K562 (cell line): ENCODE results near the gene LIMS2. TPM values are rescaled to one million over a fixed set of nuclear protein-coding genes. Genes with fewer than 3 reads are reported as not detected.

Experiments used
- ADNP ChIP-seq: fragments of 200-800 bp; sonication (Bioruptor generic); IDR thresholded peaks from 2 replicates; pipeline ENCODE4 v1.6.1; 2016; ENCODE audit warnings: missing genetic modification characterization, missing compliant biosample characterization
- ATF7 ChIP-seq: fragments of 450-650 bp; IDR thresholded peaks from 2 replicates; pipeline ENCODE4 v1.7.1; 2014; ENCODE audit warnings: mild to moderate bottlenecking, moderate library complexity
- BCOR ChIP-seq: fragments of 450-650 bp; IDR thresholded peaks from 2 replicates; pipeline ENCODE4 v1.6.1; 2016
- CBX8 ChIP-seq: fragments of 200-600 bp; sonication (generic); IDR thresholded peaks from 2 replicates; pipeline ENCODE4 v1.6.1; 2012; ENCODE audit warnings: borderline replicate concordance, mixed run types, low read depth, mild to moderate bottlenecking, moderate library complexity, mixed read lengths, low read length, control low read depth, inconsistent platforms; ENCODE audit not compliant: poor library complexity, severe bottlenecking; ENCODE audit errors: extremely low read depth
- CREB1 ChIP-seq, 2 experiments: sonication (generic) in 1 of 2; formaldehyde crosslinking in 1 of 2; IDR thresholded peaks; 2 replicates each; pipeline versions ENCODE4 v1.6.1 to v1.8.0; 2012 to 2022; ENCODE audit warnings: inconsistent platforms in 1 of 2, mild to moderate bottlenecking in 1 of 2, missing genetic modification reagents in 1 of 2, moderate library complexity in 1 of 2
- ESRRA ChIP-seq: fragments of 450-650 bp; IDR thresholded peaks from 2 replicates; pipeline ENCODE4 v1.6.1; 2014; ENCODE audit warnings: low read depth, mild to moderate bottlenecking, moderate library complexity, borderline replicate concordance
- GTF2A2 ChIP-seq: IDR thresholded peaks from 2 replicates; pipeline ENCODE4 v1.6.1; 2016; ENCODE audit warnings: mild to moderate bottlenecking, missing genetic modification characterization, missing compliant biosample characterization
- HDAC1 ChIP-seq, 2 experiments: fragments of 450-650 bp; IDR thresholded peaks; 2 replicates each; pipeline ENCODE4 v1.6.1; 2016 to 2017; ENCODE audit warnings: inconsistent platforms in 1 of 2, mild to moderate bottlenecking in 1 of 2, moderate library complexity in 1 of 2
- HOXB6 ChIP-seq: fragments of 250-450 bp; sonication (Bioruptor Pico); IDR thresholded peaks from 2 replicates; pipeline ENCODE4 v1.5.1; 2022; ENCODE audit warnings: mild to moderate bottlenecking, borderline replicate concordance
- KLF13 ChIP-seq: fragments of 450-650 bp; IDR thresholded peaks from 2 replicates; pipeline ENCODE4 v1.6.1; 2016; ENCODE audit warnings: missing genetic modification characterization, low read depth, mild to moderate bottlenecking, missing compliant biosample characterization, moderate library complexity, borderline replicate concordance
- MIER1 ChIP-seq: fragments of 450-650 bp; IDR thresholded peaks from 2 replicates; pipeline ENCODE4 v1.6.1; 2016; ENCODE audit warnings: antibody characterized with exemption, mild to moderate bottlenecking, low read depth
- RAD21 ChIP-seq, 2 experiments: fragments of 250-450 bp in 1 of 2; fragments of 450-650 bp in 1 of 2; sonication (Bioruptor Pico) in 1 of 2; formaldehyde crosslinking in 1 of 2; IDR thresholded peaks in 1 of 2; conservative IDR thresholded peaks in 1 of 2; 2 replicates each; pipeline versions ENCODE4 v1.4.0 to v1.8.0; 2020 to 2022; ENCODE audit warnings: mild to moderate bottlenecking in 2 of 2, moderate library complexity in 1 of 2
- SMC3 ChIP-seq: conservative IDR thresholded peaks from 2 replicates; pipeline ENCODE4 v1.6.1; 2011; ENCODE audit warnings: low read depth, low read length, improper control_type of control experiment; ENCODE audit not compliant: insufficient read depth
- SPI1 ChIP-seq: IDR thresholded peaks from 2 replicates; pipeline ENCODE4 v1.6.1; 2011; ENCODE audit warnings: low read depth, low read length, control low read depth, borderline replicate concordance
- TRIM24 ChIP-seq, 2 experiments: fragments of 450-650 bp; IDR thresholded peaks; 2 replicates each; pipeline ENCODE4 v1.6.1; 2016
- polyA plus RNA-seq, 8 experiments: library from polyadenylated mRNA; depleted of rRNA in 4 of 8; stranded (reverse) in 5 of 8; unstranded in 3 of 8; fragments of >200 nt; fragmentation: Nextera tagmentation in 2 of 8; fragmentation: Illumina TruSeq in 1 of 8; extraction: Ambion mirVana in 2 of 8; extraction: Trizol in 1 of 8; gene quantifications; 2 replicates each; pipeline versions ENCODE4 v1.2.1 to v1.2.3, GENCODE V29; 2011 to 2014; ENCODE audit warnings: inconsistent platforms in 1 of 8, missing spikeins in 1 of 8
- total RNA-seq, 7 experiments: library from RNA; depleted of rRNA in 6 of 7; stranded (reverse); fragments of >200 nt in 6 of 7; fragmentation: Illumina TruSeq in 2 of 7; extraction: Trizol in 2 of 7; gene quantifications; 2 replicates each; pipeline versions ENCODE4 v1.2.1 to v1.2.3, GENCODE V29; 2011 to 2021; ENCODE audit warnings: low replicate concordance in 1 of 7
- TF ChIP-seq, protein P1 (sequence below), 2 experiments: fragments of 450-650 bp; formaldehyde crosslinking in 1 of 2; IDR thresholded peaks; 2 replicates each; pipeline versions ENCODE4 v1.4.0 to v1.6.1; 2014 to 2020; ENCODE audit warnings: mild to moderate bottlenecking in 2 of 2, borderline replicate concordance in 1 of 2, low read depth in 1 of 2
- TF ChIP-seq, protein P2 (sequence below): fragments of 250-450 bp; sonication (Bioruptor Pico); IDR thresholded peaks from 2 replicates; pipeline ENCODE4 v1.5.0; 2020; ENCODE audit warnings: mild to moderate bottlenecking

Gene LIMS2
- total and polyA plus RNA-seq, 9 of the 15 experiments (the other 6 are each of a cell fraction or from before 2014, with no cell fraction given) = 0.04 to 0.22 TPM; not detected in 7

DNA sequence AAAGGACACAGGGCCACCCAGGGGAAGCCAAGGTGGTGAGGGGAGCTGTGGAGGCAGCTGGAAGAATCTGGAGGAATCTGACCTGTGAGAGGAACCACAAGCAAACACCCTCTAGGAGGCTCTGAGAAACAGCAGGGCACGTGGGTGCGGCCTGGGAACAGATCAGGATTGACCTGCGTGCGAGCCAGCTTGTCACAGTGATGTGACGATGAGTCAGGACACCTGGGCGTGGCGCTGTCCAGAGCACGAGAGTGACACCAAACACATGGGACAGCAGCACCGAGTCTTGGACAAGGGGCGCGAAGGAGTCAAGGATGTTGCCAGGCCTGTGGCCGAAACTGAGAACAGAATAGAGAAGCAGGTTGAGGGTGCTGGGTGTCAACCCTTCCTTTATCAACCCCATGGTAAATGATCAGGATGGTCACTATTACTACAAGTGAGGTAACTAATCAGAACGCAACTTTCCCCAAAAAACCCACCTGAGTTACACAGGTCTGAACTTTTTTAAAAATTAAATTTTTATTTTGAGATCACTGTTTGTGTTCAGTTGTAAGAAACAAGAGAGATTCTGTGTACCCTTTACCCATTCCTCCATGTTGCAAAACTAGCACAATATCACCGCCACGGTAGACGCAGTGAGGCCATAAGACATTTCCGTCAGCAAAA is 25.3 kb upstream of the LIMS2 start (continued):
- TF ChIP-seq, protein P1, sequence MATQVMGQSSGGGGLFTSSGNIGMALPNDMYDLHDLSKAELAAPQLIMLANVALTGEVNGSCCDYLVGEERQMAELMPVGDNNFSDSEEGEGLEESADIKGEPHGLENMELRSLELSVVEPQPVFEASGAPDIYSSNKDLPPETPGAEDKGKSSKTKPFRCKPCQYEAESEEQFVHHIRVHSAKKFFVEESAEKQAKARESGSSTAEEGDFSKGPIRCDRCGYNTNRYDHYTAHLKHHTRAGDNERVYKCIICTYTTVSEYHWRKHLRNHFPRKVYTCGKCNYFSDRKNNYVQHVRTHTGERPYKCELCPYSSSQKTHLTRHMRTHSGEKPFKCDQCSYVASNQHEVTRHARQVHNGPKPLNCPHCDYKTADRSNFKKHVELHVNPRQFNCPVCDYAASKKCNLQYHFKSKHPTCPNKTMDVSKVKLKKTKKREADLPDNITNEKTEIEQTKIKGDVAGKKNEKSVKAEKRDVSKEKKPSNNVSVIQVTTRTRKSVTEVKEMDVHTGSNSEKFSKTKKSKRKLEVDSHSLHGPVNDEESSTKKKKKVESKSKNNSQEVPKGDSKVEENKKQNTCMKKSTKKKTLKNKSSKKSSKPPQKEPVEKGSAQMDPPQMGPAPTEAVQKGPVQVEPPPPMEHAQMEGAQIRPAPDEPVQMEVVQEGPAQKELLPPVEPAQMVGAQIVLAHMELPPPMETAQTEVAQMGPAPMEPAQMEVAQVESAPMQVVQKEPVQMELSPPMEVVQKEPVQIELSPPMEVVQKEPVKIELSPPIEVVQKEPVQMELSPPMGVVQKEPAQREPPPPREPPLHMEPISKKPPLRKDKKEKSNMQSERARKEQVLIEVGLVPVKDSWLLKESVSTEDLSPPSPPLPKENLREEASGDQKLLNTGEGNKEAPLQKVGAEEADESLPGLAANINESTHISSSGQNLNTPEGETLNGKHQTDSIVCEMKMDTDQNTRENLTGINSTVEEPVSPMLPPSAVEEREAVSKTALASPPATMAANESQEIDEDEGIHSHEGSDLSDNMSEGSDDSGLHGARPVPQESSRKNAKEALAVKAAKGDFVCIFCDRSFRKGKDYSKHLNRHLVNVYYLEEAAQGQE (IDR thresholded peaks at IDR 0.05; ENCODE audit: borderline replicate concordance) = peak; percentile 81
- TF ChIP-seq, protein P1 (CRISPR knock-in tag; IDR thresholded peaks at IDR 0.05; ENCODE audit: low read depth) = no peak
- TF ChIP-seq ESRRA = peak; percentile 51; the same call in 1 of the 2 replicates
- TF ChIP-seq ATF7 = peak; percentile 76
- TF ChIP-seq HOXB6 = no peak
- TF ChIP-seq TRIM24 (IDR thresholded peaks at IDR 0.05) = peak in 1 of 2 experiments; percentile 37; a peak in 1 of 4 replicates
- TF ChIP-seq RAD21 (CRISPR knock-in tag; conservative IDR thresholded peaks at IDR 0.05 in 1 of 2, IDR thresholded peaks at IDR 0.05 in 1 of 2) = peak in 1 of 2 experiments; percentile 9; a peak in 1 of 4 replicates
- TF ChIP-seq ADNP (tag) = no peak
- peak; percentile 55; the same call in 1 of the 2 replicates for TF ChIP-seq MIER1
- TF ChIP-seq, protein P2, sequence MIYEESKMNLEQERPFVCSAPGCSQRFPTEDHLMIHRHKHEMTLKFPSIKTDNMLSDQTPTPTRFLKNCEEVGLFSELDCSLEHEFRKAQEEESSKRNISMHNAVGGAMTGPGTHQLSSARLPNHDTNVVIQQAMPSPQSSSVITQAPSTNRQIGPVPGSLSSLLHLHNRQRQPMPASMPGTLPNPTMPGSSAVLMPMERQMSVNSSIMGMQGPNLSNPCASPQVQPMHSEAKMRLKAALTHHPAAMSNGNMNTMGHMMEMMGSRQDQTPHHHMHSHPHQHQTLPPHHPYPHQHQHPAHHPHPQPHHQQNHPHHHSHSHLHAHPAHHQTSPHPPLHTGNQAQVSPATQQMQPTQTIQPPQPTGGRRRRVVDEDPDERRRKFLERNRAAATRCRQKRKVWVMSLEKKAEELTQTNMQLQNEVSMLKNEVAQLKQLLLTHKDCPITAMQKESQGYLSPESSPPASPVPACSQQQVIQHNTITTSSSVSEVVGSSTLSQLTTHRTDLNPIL (CRISPR knock-in tag) = no peak
- 0 out of 2 replicates have a peak, but pooled peaks have one; percentile 30 for TF ChIP-seq SPI1
- TF ChIP-seq CREB1 (IDR thresholded peaks at IDR 0.05) = peak; percentile 93
- peak; percentile 91 for TF ChIP-seq CREB1 (CRISPR knock-in tag; IDR thresholded peaks at IDR 0.05)
- TF ChIP-seq HDAC1 (IDR thresholded peaks at IDR 0.05) = peak in 1 of 2 experiments; percentile 93; a peak in 2 of 4 replicates
- TF ChIP-seq SMC3 = 0 out of 2 replicates have a peak, but pooled peaks have one; percentile 15
- no peak for TF ChIP-seq CBX8
- peak; percentile 66 for TF ChIP-seq BCOR
- TF ChIP-seq KLF13 (tag) = peak; percentile 75; the same call in 1 of the 2 replicates
- no peak for TF ChIP-seq GTF2A2
